ENCODE data around the gene DYNLT1. TPM values are rescaled to one million over a fixed set of nuclear protein-coding genes. Genes with fewer than 3 reads are reported as not detected.

The DYNLT1 gene
- polyA plus RNA-seq, 1 donor from 2014 or later: 320 TPM

DNA sequence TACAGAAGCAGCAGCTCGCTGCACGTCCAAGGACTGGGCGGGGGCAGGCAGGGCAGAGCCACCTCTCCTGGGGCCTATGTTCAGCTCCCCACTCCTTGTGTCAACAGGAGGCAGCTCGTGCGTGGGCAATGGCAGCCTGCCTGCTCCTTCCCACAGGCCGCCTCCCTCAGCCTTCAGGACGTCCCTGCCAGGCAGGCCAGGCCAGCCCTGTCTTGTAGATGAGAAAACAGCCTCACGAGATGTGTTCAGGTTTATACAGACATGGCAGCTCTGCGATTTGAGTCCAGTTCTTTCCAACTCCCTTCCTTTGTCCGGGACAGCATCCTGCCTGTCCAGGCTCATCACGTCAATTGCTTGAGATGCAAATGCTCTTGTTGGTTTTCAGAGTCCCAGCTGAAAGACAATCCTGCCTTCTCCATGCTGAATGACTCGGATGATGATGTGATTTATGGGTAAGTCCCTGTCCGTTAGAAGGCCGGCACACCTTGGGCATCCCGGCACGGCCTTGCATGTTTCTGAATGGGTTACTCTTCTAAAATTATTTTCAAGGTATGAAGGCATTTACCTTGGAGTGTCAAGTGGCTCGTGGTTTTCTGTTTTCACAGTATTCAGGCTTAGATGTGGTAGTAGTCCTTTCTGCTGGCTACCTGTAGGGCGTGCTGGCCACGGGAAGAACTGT lies 13.5 kb downstream of the DYNLT1 start:
- no peaks in the 10 kb centered on the region for H3F3A ChIP-seq (ENCODE audit: insufficient read depth, low read length, poor library complexity, severe bottlenecking)
- H3K9me3 ChIP-seq (ENCODE audit: low read length): no peaks in the 10 kb centered on the region
- no peaks in the 10 kb centered on the region for H3K27me3 ChIP-seq (ENCODE audit: insufficient read depth, low read depth, low read length)
- no peaks in the 10 kb centered on the region for H3K9me2 ChIP-seq (ENCODE audit: insufficient read depth, low read length)
- TF ChIP-seq MXI1 (conservative IDR thresholded peaks at IDR 0.05; ENCODE audit: poor library complexity, severe bottlenecking) (no peak), EZH2 (IDR thresholded peaks at IDR 0.05; ENCODE audit: borderline replicate concordance, insufficient read depth, low read length, poor library complexity, severe bottlenecking) (no peak), TAF1 (IDR thresholded peaks at IDR 0.05; ENCODE audit: low read depth) (no peak)
- H4K20me1 ChIP-seq (ENCODE audit: insufficient read depth): no peaks in the 10 kb centered on the region
- no peak overlapping the region for H3K9ac ChIP-seq (ENCODE audit: low read length)
- no peak overlapping the region for H3K27ac ChIP-seq (ENCODE audit: low read length)
- no peak overlapping the region for H2AFZ ChIP-seq (ENCODE audit: low read depth, low read length)
- peaks cover 13% of the 10 kb centered on the region for H3K36me3 ChIP-seq (ENCODE audit: insufficient read depth, low read length)
- no peak overlapping the region for H3K4me2 ChIP-seq (ENCODE audit: low read length)
- no peaks in the 10 kb centered on the region for H3K79me2 ChIP-seq (replicated peaks; ENCODE audit: insufficient read depth, low read length)
- H3K4me3 ChIP-seq (ENCODE audit: low read length): no peak overlapping the region

DNA sequence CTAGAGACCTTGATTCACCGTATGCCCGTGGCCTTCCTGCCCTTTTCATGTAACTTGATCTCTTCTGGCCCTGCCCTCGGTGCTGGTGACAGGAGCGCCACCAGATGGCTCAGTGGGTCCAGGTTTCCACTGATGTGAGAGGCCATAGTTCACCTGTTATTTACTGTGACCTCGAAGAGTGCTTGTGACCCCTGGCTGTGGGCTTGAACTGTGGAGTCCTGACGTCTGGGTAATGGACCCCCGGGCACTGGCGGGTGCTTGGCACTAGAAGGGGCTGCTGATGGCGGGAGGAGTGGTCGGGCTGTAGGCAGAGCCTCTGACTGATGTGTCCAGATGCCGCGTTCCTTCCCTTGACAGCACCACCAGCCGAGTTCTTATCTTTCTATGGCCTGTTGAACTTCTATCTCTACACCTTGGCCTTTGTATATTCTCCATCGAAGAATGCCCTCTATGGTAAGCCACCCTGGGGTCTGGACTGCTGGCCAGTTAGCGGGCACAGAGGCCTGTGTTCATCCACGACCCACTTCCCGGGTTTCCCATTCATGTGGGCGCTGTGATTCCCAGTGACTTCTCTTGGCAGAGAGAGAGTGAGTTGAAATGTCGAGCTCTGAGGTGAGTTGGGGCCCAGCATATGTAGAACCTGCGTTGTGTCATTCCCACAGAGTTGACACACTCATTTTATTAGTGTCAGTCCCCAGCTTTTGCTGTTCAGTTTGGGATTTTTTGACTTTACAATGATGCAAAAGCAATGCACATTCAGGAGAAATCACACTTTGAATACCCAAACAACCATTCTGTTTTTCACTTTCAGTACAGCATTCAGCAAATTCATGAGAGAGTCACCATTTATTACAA lies 14.9 kb downstream of the DYNLT1 start:
- TF ChIP-seq POLR2AphosphoS5 (IDR thresholded peaks at IDR 0.05): no peak
- Histone ChIP-seq H3K4me2 (ENCODE audit: low read length) (no peak overlapping the region), H3K36me3 (ENCODE audit: insufficient read depth, low read length) (peaks cover 13% of the 10 kb centered on the region), H3K9ac (ENCODE audit: low read length) (no peak overlapping the region), H2AFZ (ENCODE audit: low read depth, low read length) (no peak overlapping the region), H3K9me2 (ENCODE audit: insufficient read depth, low read length) (no peaks in the 10 kb centered on the region), H3F3A (ENCODE audit: insufficient read depth, low read length, poor library complexity, severe bottlenecking) (no peaks in the 10 kb centered on the region), H3K27ac (ENCODE audit: low read length) (no peak overlapping the region), H3K9me3 (ENCODE audit: low read length) (no peaks in the 10 kb centered on the region), H4K20me1 (ENCODE audit: insufficient read depth) (no peaks in the 10 kb centered on the region), H3K27me3 (ENCODE audit: insufficient read depth, low read depth, low read length) (no peaks in the 10 kb centered on the region), H3K4me3 (ENCODE audit: low read length) (no peak overlapping the region), H3K79me2 (replicated peaks; ENCODE audit: insufficient read depth, low read length) (no peaks in the 10 kb centered on the region)

DNA sequence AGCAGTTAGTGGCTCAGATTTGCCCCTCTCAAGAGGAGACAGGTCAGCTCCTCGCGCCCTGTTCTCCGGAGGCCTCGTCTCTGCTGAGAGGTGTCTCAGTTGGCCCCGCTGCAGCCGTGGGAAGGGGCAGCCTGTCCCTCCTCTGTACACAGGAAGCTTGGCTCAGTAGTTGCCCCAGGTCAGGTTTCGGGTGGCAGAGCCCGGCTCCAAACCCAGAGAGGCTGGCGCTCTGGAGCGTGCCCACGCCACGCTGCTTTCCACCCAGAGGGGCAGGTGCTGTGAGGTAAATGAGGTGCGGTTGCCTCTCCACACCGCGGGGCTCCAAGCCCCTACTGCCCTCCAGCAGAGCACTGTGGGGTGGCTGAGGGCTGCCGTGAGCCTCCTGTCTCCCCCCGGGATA lies 16.0 kb downstream of the DYNLT1 start:
- H3K27ac ChIP-seq (ENCODE audit: low read length): no peak overlapping the region
- no peak overlapping the region for H3K4me2 ChIP-seq (ENCODE audit: low read length)
- peaks cover 13% of the 10 kb centered on the region for H3K36me3 ChIP-seq (ENCODE audit: insufficient read depth, low read length)

More for the DNA sequence above, 16.0 kb downstream of the DYNLT1 start:
- Histone ChIP-seq H2AFZ (ENCODE audit: low read depth, low read length) (no peak overlapping the region), H3K9me2 (ENCODE audit: insufficient read depth, low read length) (no peaks in the 10 kb centered on the region), H3F3A (ENCODE audit: insufficient read depth, low read length, poor library complexity, severe bottlenecking) (no peaks in the 10 kb centered on the region), H3K79me2 (replicated peaks; ENCODE audit: insufficient read depth, low read length) (no peaks in the 10 kb centered on the region), H3K9ac (ENCODE audit: low read length) (no peak overlapping the region), H3K4me3 (ENCODE audit: low read length) (no peak overlapping the region), H4K20me1 (ENCODE audit: insufficient read depth) (no peaks in the 10 kb centered on the region), H3K9me3 (ENCODE audit: low read length) (no peaks in the 10 kb centered on the region), H3K27me3 (ENCODE audit: insufficient read depth, low read depth, low read length) (no peaks in the 10 kb centered on the region)
- no peak for TF ChIP-seq MXI1 (conservative IDR thresholded peaks at IDR 0.05; ENCODE audit: poor library complexity, severe bottlenecking)
- TF ChIP-seq TAF1 (IDR thresholded peaks at IDR 0.05; ENCODE audit: low read depth): no peak
- no peak for TF ChIP-seq EP300 (conservative IDR thresholded peaks at IDR 0.05; ENCODE audit: poor library complexity, severe bottlenecking)
- no peak for TF ChIP-seq SMC3 (conservative IDR thresholded peaks at IDR 0.05; ENCODE audit: poor library complexity)
- TF ChIP-seq RAD21 (conservative IDR thresholded peaks at IDR 0.05): no peak
- TF ChIP-seq, protein P1, sequence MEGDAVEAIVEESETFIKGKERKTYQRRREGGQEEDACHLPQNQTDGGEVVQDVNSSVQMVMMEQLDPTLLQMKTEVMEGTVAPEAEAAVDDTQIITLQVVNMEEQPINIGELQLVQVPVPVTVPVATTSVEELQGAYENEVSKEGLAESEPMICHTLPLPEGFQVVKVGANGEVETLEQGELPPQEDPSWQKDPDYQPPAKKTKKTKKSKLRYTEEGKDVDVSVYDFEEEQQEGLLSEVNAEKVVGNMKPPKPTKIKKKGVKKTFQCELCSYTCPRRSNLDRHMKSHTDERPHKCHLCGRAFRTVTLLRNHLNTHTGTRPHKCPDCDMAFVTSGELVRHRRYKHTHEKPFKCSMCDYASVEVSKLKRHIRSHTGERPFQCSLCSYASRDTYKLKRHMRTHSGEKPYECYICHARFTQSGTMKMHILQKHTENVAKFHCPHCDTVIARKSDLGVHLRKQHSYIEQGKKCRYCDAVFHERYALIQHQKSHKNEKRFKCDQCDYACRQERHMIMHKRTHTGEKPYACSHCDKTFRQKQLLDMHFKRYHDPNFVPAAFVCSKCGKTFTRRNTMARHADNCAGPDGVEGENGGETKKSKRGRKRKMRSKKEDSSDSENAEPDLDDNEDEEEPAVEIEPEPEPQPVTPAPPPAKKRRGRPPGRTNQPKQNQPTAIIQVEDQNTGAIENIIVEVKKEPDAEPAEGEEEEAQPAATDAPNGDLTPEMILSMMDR (IDR thresholded peaks at IDR 0.05; ENCODE audit: poor library complexity, severe bottlenecking): no peak
- no peak for TF ChIP-seq POLR2AphosphoS5 (IDR thresholded peaks at IDR 0.05)
- no peak for TF ChIP-seq EZH2 (IDR thresholded peaks at IDR 0.05; ENCODE audit: borderline replicate concordance, insufficient read depth, low read length, poor library complexity, severe bottlenecking)
- TF ChIP-seq, protein P2, sequence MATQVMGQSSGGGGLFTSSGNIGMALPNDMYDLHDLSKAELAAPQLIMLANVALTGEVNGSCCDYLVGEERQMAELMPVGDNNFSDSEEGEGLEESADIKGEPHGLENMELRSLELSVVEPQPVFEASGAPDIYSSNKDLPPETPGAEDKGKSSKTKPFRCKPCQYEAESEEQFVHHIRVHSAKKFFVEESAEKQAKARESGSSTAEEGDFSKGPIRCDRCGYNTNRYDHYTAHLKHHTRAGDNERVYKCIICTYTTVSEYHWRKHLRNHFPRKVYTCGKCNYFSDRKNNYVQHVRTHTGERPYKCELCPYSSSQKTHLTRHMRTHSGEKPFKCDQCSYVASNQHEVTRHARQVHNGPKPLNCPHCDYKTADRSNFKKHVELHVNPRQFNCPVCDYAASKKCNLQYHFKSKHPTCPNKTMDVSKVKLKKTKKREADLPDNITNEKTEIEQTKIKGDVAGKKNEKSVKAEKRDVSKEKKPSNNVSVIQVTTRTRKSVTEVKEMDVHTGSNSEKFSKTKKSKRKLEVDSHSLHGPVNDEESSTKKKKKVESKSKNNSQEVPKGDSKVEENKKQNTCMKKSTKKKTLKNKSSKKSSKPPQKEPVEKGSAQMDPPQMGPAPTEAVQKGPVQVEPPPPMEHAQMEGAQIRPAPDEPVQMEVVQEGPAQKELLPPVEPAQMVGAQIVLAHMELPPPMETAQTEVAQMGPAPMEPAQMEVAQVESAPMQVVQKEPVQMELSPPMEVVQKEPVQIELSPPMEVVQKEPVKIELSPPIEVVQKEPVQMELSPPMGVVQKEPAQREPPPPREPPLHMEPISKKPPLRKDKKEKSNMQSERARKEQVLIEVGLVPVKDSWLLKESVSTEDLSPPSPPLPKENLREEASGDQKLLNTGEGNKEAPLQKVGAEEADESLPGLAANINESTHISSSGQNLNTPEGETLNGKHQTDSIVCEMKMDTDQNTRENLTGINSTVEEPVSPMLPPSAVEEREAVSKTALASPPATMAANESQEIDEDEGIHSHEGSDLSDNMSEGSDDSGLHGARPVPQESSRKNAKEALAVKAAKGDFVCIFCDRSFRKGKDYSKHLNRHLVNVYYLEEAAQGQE (IDR thresholded peaks at IDR 0.05; ENCODE audit: borderline replicate concordance): no peak

Measured in neural cell (in vitro differentiated cells).